Choroid plexus epithelial cell (primary cell): ENCODE measurements around the gene IQCM.

ENCODE experiments used
- DNase-seq: peaks from one replicate; pipeline ENCODE4 v3.0.0-alpha.2; 2010; ENCODE audit warnings: low read depth
- H3K4me3 ChIP-seq: 2 replicates; pipeline ENCODE4 v1.5.1; 2011; ENCODE audit warnings: low read depth, mild to moderate bottlenecking, control low read depth, low read length, moderate library complexity
- CTCF ChIP-seq: conservative IDR thresholded peaks from 2 replicates; pipeline ENCODE4 v1.5.1; 2011; ENCODE audit warnings: low read depth, mild to moderate bottlenecking, control low read depth, inconsistent platforms, low read length, moderate library complexity

IQCM gene

DNA sequence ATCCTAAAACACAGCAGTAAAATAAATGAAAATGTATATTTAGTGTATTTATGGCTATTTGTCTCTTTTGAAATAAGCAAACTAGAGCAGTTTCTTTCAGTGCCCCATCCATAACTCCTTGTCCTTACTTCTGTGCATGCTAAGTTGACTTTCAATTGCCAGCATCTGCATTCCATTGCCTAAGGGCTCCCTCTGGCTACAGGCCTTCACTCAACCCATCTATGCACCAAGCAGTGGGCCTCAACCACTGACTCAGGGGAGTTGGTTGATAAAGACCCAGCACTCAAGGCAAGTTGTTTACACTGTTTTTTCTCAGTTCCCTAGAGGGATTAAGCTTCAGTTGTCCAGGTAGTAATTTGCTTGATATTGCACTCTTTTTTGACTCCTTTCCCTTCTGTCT lies 265.7 kb downstream of the IQCM start:
- peak; percentile 35 for DNase-seq
- H3K4me3 ChIP-seq: no peak overlapping the region
- TF ChIP-seq CTCF: peak; percentile 47

GRCh38 chr4:149534779-149535178 lies 280.9 kb downstream of the IQCM start:
- DNase-seq: no peak
- no peak for TF ChIP-seq CTCF
- H3K4me3 ChIP-seq: no peak overlapping the region

GRCh38 chr4:149531861-149532260 lies 283.8 kb downstream of the IQCM start:
- TF ChIP-seq CTCF: no peak
- H3K4me3 ChIP-seq: no peak overlapping the region
- peak; percentile 52 for DNase-seq

GRCh38 chr4:149523039-149523438 lies 292.6 kb downstream of the IQCM start:
- no peak for TF ChIP-seq CTCF
- DNase-seq: no peak
- H3K4me3 ChIP-seq: no peak overlapping the region

- no peak for TF ChIP-seq CTCF
- DNase-seq: no peak
- H3K4me3 ChIP-seq: no peak overlapping the region
Observed at GRCh38 chr4:149521611-149522425, 293.8 kb downstream of the IQCM start.

DNA sequence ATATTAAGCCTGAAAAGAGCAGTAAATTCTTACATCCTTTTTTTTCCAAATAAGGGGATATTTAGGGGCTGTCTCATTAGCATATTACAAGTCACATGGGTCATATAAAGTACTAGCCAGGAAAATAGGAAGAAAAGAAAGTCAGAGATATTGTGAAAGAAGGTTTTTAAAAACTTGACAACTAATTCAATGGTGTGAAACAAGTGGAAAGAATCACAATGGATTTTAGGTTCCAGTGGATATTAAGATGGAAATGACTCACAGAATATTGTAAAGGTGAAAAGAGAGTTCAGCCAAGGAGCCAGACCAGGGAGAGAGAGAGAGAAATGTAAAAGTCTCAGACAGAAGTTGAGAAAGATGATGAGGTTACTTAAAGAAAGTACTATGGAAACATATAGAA lies 297.2 kb downstream of the IQCM start:
- TF ChIP-seq CTCF: no peak
- DNase-seq: no peak
- H3K4me3 ChIP-seq: no peak overlapping the region

DNA sequence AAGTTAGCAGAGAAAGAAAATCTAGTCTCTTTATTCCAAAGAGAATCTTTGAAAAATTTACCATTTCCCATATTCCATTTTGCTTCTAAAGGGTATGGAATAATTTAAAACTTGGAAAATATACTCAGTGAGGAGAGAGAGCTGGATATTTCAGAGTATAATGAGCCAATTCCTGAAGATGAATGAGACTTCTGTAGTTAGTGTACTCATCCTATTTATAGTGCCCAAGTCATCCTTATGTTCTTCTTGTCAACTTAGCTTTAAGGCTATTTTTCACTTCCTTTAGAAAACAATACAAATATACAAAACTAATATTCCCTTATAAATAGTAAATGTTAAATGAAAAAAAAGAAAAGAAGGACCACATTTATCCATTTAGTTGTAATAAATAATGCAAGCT lies 302.6 kb downstream of the IQCM start:
- H3K4me3 ChIP-seq: no peak overlapping the region
- no peak for DNase-seq
- TF ChIP-seq CTCF: no peak
